Measurements from ENCODE around the gene TNRC6A. TPM values are rescaled to one million over a fixed set of nuclear protein-coding genes. Genes with fewer than 3 reads are reported as not detected.

The TNRC6A gene
- total RNA-seq, 1 experiment from 2014 or later = 20.3 TPM

GRCh38 chr16:24776501-24777220, 47.2 kb downstream of the TNRC6A start:
- no peaks in the 10 kb centered on the region for H3K9me2 ChIP-seq (replicated peaks; ENCODE audit: low read length)
- BruUV-seq (replicated peaks) = no TSS peak
- ATAC-seq (no peak), DNase-seq (no peak)
- no peak overlapping the region for H3K4me2 ChIP-seq (ENCODE audit: low read length)
- peaks cover 39% of the 10 kb centered on the region for H3K79me2 ChIP-seq (ENCODE audit: low read length)
- no peaks in the 10 kb centered on the region for H3K27me3 ChIP-seq (ENCODE audit: low read length)
- ChIA-PET CTCF (no interaction called here), POLR2A (ENCODE audit: unreplicated experiment) (no interaction called here)
- H2AFZ ChIP-seq (ENCODE audit: low read length) = no peak overlapping the region
- TF ChIP-seq EZH2 (IDR thresholded peaks at IDR 0.05; ENCODE audit: low read length, unreplicated experiment) (no peak), CTCF (conservative IDR thresholded peaks at IDR 0.05; ENCODE audit: low read depth, low read length) (no peak)
- H3K36me3 ChIP-seq (ENCODE audit: low read depth, low read length) = peaks cover 32% of the 10 kb centered on the region
- no peak overlapping the region for H3K4me3 ChIP-seq (ENCODE audit: low read length)
- H3K9me3 ChIP-seq (ENCODE audit: low read length) = no peaks in the 10 kb centered on the region
- H3F3A ChIP-seq (ENCODE audit: low read length, unreplicated experiment) = no peaks in the 10 kb centered on the region
- no peaks in the 10 kb centered on the region for H4K20me1 ChIP-seq (ENCODE audit: low read length)
- H3K27ac ChIP-seq (ENCODE audit: low read length) = no peak overlapping the region
- no peak overlapping the region for H3K9ac ChIP-seq (ENCODE audit: low read length)
- intact Hi-C loops (cut with micrococcal nuclease) = loop anchor here (10.0 kb wide), 1 partner anchor 192 kb away; no protein-coding TSS in a partner anchor
- peaks cover 8% of the 10 kb centered on the region for H3K4me1 ChIP-seq (ENCODE audit: insufficient read depth, low read length)

- no peaks in the 10 kb centered on the region for H3K9me2 ChIP-seq (replicated peaks; ENCODE audit: low read length)
- no TSS peak for BruUV-seq (replicated peaks)
- intact Hi-C loops (cut with micrococcal nuclease) = loop anchor here (10.0 kb wide), 1 partner anchor 194 kb away; no protein-coding TSS in a partner anchor
- TF ChIP-seq EZH2phosphoT487 (IDR thresholded peaks at IDR 0.05; ENCODE audit: borderline replicate concordance, low read length) = no peak
- no peak for TF ChIP-seq CTCF (conservative IDR thresholded peaks at IDR 0.05; ENCODE audit: low read depth, low read length)
- no peak for TF ChIP-seq EZH2 (IDR thresholded peaks at IDR 0.05; ENCODE audit: low read length, unreplicated experiment)
- H3K36me3 ChIP-seq (ENCODE audit: low read depth, low read length) = peaks cover 32% of the 10 kb centered on the region
- H2AFZ ChIP-seq (ENCODE audit: low read length) = no peak overlapping the region
- peaks cover 3% of the 10 kb centered on the region; the same call in 1 of the 2 replicates for H3K4me1 ChIP-seq (ENCODE audit: insufficient read depth, low read length)
- H3K4me2 ChIP-seq (ENCODE audit: low read length) = no peak overlapping the region
- H4K20me1 ChIP-seq (ENCODE audit: low read length) = no peaks in the 10 kb centered on the region
- CTCF ChIA-PET = no interaction called here
- no peaks in the 10 kb centered on the region for H3F3A ChIP-seq (ENCODE audit: low read length, unreplicated experiment)
- DNase-seq = no peak
- no peak for ATAC-seq
- peaks cover 21% of the 10 kb centered on the region for H3K79me2 ChIP-seq (ENCODE audit: low read length)
- no peak overlapping the region for H3K9ac ChIP-seq (ENCODE audit: low read length)
- no peaks in the 10 kb centered on the region for H3K9me3 ChIP-seq (ENCODE audit: low read length)
- POLR2A ChIA-PET (ENCODE audit: unreplicated experiment) = no interaction called here
- H3K27ac ChIP-seq (ENCODE audit: low read length) = no peak overlapping the region
- H3K27me3 ChIP-seq (ENCODE audit: low read length) = no peaks in the 10 kb centered on the region
- no peak overlapping the region for H3K4me3 ChIP-seq (ENCODE audit: low read length)
Measured at GRCh38 chr16:24778671-24779070, 49.2 kb downstream of the TNRC6A start.

- Histone ChIP-seq H3F3A (ENCODE audit: low read length, unreplicated experiment) (no peaks in the 10 kb centered on the region), H3K4me2 (ENCODE audit: low read length) (no peak overlapping the region), H3K4me1 (ENCODE audit: insufficient read depth, low read length) (no peaks in the 10 kb centered on the region), H3K9me3 (ENCODE audit: low read length) (no peaks in the 10 kb centered on the region), H3K36me3 (ENCODE audit: low read depth, low read length) (peaks cover 32% of the 10 kb centered on the region), H3K27ac (ENCODE audit: low read length) (no peak overlapping the region), H3K9ac (ENCODE audit: low read length) (no peak overlapping the region), H4K20me1 (ENCODE audit: low read length) (no peaks in the 10 kb centered on the region), H3K79me2 (ENCODE audit: low read length) (no peaks in the 10 kb centered on the region), H3K27me3 (ENCODE audit: low read length) (no peaks in the 10 kb centered on the region), H3K4me3 (ENCODE audit: low read length) (no peak overlapping the region), H2AFZ (ENCODE audit: low read length) (no peak overlapping the region), H3K9me2 (replicated peaks; ENCODE audit: low read length) (no peaks in the 10 kb centered on the region)
- DNase-seq (no peak), ATAC-seq (no peak)
- no peak for TF ChIP-seq EZH2phosphoT487 (IDR thresholded peaks at IDR 0.05; ENCODE audit: borderline replicate concordance, low read length)
- TF ChIP-seq EZH2 (IDR thresholded peaks at IDR 0.05; ENCODE audit: low read length, unreplicated experiment) = no peak
- no peak for TF ChIP-seq CTCF (conservative IDR thresholded peaks at IDR 0.05; ENCODE audit: low read depth, low read length)
- intact Hi-C loops (cut with micrococcal nuclease) = no loop called here
- CTCF ChIA-PET = no interaction called here
- BruUV-seq (replicated peaks) = no TSS peak
- POLR2A ChIA-PET (ENCODE audit: unreplicated experiment) = no interaction called here
Measured at GRCh38 chr16:24781256-24781655, 51.8 kb downstream of the TNRC6A start.

Data from PC-3 (cell line).